Suppressor macrophage treated with lipopolysaccharide for 4 hours (primary cell): Measurements from ENCODE around the gene VPS13D.

ENCODE experiments used
- DNase-seq: peaks from one replicate; pipeline ENCODE4 v3.0.0-alpha.2; 2020

The VPS13D gene

GRCh38 chr1:12542616-12543592 is 313.1 kb downstream of the VPS13D start:
- DNase-seq, result no peak

DNA sequence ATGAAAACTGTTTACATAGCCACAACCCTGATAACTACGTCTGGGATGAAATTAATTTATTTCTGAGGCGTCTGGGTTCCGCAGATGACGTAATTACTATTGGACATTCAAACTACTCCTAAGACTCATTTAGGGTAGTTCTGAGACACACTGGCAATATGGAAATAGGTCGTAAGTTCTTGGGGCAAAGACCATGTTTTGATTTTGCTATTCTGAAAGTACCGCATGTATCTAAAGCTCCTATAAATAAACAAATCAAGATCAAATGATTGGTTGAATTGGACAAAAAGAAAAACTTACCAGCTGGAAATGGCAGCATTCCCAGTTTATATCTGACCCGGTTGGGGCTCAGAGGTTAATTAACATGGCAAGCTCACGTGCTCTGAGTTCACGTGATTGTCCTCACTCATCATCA is 313.9 kb downstream of the VPS13D start:
- DNase-seq, result no peak

- DNase-seq, result no peak
Measured at GRCh38 chr1:12544357-12544756, 314.5 kb downstream of the VPS13D start.

- DNase-seq, result no peak
Measured at GRCh38 chr1:12544992-12545391, 315.2 kb downstream of the VPS13D start.

- no peak for DNase-seq
Measured at GRCh38 chr1:12546771-12547585, 317.1 kb downstream of the VPS13D start.

DNA sequence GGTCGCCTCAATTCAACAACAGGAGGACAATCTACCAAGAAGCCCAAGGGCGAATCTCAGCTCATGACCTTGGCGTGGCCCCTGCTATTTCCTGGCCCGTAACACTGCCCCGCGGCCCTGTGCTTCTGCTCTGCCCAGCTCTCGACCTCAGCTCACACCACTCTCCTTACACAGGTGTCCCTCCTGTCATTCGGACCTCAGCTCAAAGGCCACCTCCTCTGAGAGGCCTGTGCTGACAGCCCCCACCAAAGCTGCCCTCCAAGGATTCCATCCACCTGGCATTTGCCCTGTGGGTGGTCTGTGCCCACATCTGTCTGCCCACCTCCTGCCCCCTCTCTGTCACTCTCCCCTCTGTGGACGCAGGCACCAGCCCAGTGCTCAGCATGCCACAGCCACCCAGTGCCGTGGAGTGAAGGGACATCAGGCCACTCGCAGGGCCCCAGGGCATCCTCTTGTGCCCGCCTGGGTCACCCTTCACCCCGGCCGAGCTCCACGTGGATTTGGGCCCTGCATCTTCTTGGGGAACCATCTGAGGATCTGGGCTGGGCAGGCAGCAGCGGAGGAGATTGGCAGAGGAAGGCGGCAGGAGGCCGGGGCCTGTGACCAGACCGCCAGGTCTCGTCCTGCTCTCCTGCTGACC is 317.9 kb downstream of the VPS13D start:
- DNase-seq, result no peak

DNA sequence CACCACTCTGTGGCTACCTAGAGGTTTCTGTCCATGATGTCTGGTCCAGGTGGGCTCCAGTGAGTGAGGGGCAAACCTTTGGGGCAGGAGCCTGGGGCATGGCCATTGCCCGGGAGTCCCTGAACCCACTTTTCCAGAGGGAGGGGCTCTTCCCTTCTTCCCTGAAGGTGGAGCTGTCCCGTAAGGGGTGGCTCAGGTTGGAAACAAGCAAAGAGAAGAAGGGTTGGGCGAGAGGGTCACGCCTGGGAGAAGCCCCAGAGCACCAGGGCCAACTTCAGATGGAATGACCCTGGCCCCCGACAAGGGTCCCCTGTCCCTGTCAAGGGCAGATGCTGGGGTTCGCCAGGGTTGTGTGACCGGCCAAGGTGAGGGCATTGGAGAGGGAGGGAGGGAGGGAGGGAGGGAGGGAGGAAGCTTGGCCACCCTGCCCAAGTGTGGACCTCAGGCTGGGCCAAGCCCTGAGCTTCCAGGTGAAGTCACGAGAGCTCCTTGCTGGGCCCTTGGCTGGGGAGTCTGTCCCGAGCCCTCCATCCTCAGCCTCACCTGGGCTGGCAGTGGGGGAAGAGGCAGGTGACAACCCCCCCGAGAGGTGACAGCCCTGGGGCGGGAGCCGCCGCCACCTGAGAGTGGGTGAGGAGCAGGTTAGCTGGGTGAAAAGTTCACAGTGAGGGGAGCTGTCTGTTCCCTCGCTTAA is 318.6 kb downstream of the VPS13D start:
- DNase-seq, result no peak

- no peak for DNase-seq
Measured at GRCh38 chr1:12548973-12549459, 319.2 kb downstream of the VPS13D start.

- no peak for DNase-seq
Measured at GRCh38 chr1:12549460-12550349, 319.9 kb downstream of the VPS13D start.

- no peak for DNase-seq
Measured at GRCh38 chr1:12551584-12551983, 321.8 kb downstream of the VPS13D start.

DNA sequence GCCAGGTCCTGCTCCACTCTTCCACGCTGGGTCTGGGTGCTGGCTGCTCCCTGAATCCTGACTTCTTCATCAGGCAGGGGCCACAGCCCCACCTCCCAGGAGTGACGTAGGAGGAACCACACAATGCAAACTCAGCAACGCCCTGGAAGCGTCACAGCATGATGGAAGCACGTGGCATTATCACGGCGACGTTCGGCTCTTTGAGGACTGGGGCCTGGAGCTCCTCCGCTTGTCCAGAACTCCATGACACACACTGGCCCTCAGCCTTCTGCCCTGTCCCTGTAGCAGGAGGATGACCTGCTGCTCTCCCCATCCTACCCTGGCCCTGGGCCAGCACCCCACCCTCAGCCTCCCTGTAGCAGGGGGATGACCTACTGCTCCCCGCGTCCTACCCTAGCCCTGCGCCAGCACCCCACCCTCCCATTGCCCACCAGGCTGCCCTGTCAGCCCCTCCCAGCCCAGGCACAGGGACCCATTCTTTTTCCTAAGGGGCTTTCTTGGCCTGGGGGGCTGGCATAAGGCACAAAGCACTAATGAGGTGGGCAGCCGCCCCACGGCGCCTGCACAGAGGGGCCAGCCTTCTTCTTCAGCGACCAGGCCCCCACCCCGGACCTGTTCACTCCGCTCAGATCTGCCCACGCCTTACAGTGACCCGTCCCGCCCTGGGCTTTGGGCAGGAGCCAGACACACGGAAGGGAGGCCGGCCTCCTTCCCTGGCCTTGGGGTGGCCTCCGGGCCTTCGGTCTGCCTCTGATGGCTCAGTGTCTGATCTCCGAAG is 322.5 kb downstream of the VPS13D start:
- DNase-seq, result no peak

GRCh38 chr1:12552951-12553921 is 323.4 kb downstream of the VPS13D start:
- no peak for DNase-seq

- DNase-seq, result no peak
Measured at GRCh38 chr1:12553963-12554362, 324.1 kb downstream of the VPS13D start.

- no peak for DNase-seq
Measured at GRCh38 chr1:12554521-12555305, 324.9 kb downstream of the VPS13D start.

- no peak for DNase-seq
Measured at GRCh38 chr1:12555411-12556367, 325.9 kb downstream of the VPS13D start.

- DNase-seq, result peak; percentile 34
Measured at GRCh38 chr1:12556368-12556930, 326.6 kb downstream of the VPS13D start.
